Activated naive CD4-positive, alpha-beta T cell treated with anti-CD3 and anti-CD28 coated beads, Interleukin-2, amount 50 U/mL, for 72 hours (primary cell): ENCODE data around the gene TSHZ2. TPM values are rescaled to one million over a fixed set of nuclear protein-coding genes. Genes with fewer than 3 reads are reported as not detected.

Source experiments
- ATAC-seq, 2 donors: fragments of 150-1000 bp; cut with Tn5 transposase; 2 replicates each; pipeline ENCODE4 v1.10.0; 2021; ENCODE audit warnings: mild to moderate bottlenecking in 2 of 2, moderate library complexity in 2 of 2
- DNase-seq, 2 donors: peaks; one replicate each; pipeline ENCODE4 v3.0.0; 2021 to 2022; ENCODE audit warnings: low spot score in 2 of 2
- H3K27ac Mint-ChIP-seq, 2 donors: one replicate each; pipeline ENCODE4 v1.8.0; 2022; ENCODE audit warnings: mild to moderate bottlenecking in 2 of 2, mixed read lengths in 2 of 2
- H3K36me3 Mint-ChIP-seq, 2 donors: one replicate each; pipeline ENCODE4 v1.8.0; 2022; ENCODE audit warnings: mixed read lengths in 2 of 2
- H3K9me3 Mint-ChIP-seq, 2 donors: one replicate each; pipeline ENCODE4 v1.8.0; 2022; ENCODE audit warnings: mixed read lengths in 2 of 2
- total RNA-seq, 2 donors: library from RNA; stranded (reverse); gene quantifications; one replicate each; pipeline ENCODE4 v1.2.3, GENCODE V29; 2022

The TSHZ2 gene
- total RNA-seq, 2 donors from 2014 or later: 31.4 to 91.0 TPM

- no peak for ATAC-seq
- peak overlapping the region in 1 of 2 donors; percentile 86 for H3K27ac Mint-ChIP-seq
- H3K9me3 Mint-ChIP-seq: peaks cover 0 to 6% of the 10 kb centered on the region in 2 donors
- no peak for DNase-seq
- peaks cover 0 to 50% of the 10 kb centered on the region in 2 donors for H3K36me3 Mint-ChIP-seq
These were observed 157.4 kb downstream of the TSHZ2 start for GRCh38 chr20:53129563-53129962.

GRCh38 chr20:53130795-53131194 lies 158.6 kb downstream of the TSHZ2 start:
- no peak for ATAC-seq
- no peak overlapping the region for H3K27ac Mint-ChIP-seq
- H3K36me3 Mint-ChIP-seq: peaks cover 0 to 61% of the 10 kb centered on the region in 2 donors
- H3K9me3 Mint-ChIP-seq: peaks cover 0 to 6% of the 10 kb centered on the region in 2 donors
- no peak for DNase-seq

- no peak for DNase-seq
- Mint-ChIP-seq H3K36me3 (peaks cover 0 to 59% of the 10 kb centered on the region in 2 donors), H3K27ac (no peak overlapping the region), H3K9me3 (no peaks in the 10 kb centered on the region)
- no peak for ATAC-seq
These were observed 161.0 kb downstream of the TSHZ2 start for GRCh38 chr20:53133125-53133524.

- no peak for ATAC-seq
- no peak overlapping the region for H3K27ac Mint-ChIP-seq
- no peak for DNase-seq
- H3K9me3 Mint-ChIP-seq: no peaks in the 10 kb centered on the region
- H3K36me3 Mint-ChIP-seq: peaks cover 0 to 59% of the 10 kb centered on the region in 2 donors
These were observed 161.5 kb downstream of the TSHZ2 start for GRCh38 chr20:53133628-53134027.

DNA sequence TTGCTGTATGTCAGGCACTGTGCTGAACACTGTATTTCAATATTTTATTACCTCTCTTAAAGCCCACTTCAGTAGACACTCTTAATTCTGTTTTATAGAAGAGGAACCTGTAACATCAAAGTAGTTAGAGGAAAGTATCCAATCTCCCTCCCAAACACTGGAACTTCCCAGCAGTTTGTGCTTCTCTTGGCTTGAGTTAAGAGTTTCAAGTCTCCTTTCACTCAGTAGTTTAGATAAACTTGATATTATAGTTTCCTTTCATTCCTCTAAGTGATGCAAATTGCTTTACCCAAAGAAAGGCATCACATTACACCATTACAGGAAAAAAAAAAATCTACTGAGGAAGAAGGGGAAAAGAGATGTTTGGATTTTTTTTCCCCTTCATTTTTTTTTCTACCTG lies 164.3 kb downstream of the TSHZ2 start:
- Mint-ChIP-seq H3K36me3 (peaks cover 3 to 65% of the 10 kb centered on the region in 2 donors), H3K9me3 (peaks cover 0 to 8% of the 10 kb centered on the region in 2 donors), H3K27ac (no peak overlapping the region)
- no peak for DNase-seq
- no peak for ATAC-seq

DNA sequence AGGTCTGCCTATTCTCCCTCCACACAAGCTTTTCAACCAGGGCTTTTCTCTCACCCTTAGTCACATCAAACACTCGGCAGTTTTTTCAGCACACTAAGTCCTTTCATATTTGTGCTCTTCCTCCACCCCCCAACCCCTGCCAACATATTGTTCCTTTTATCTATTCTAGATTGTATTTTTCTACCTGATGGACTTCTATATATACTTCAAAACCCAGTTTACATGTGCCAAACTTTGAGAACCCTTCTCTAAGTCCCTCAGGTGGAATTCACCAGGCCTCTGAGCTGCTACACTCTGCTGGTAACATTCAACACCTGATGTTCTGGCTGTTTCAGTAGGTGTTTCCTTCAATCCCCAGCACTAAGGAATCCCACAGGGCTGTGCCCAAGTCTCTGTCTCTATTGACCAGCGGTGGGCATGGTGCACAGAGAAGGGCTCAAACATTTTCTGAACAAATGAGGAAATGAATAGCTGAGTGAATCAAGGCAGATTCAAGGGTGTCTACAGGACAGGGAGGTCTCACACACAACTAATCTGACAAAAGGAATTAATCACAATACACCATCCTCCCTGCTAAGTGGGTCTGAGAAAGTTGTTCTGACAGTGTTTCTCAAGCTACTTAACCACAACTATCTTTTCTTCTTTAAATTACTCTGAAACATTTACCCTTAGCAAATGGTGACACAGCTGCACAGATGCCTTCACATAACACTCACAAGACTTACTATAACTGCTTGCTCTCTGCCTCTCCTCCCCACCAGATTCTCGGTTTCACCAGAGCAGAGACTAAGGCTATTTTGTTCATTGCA lies 166.5 kb downstream of the TSHZ2 start:
- peaks cover 8 to 71% of the 10 kb centered on the region in 2 donors for H3K36me3 Mint-ChIP-seq
- DNase-seq (peak in 1 of 2 donors; percentile 43), ATAC-seq (peak; percentile 86 to 94)

DNA sequence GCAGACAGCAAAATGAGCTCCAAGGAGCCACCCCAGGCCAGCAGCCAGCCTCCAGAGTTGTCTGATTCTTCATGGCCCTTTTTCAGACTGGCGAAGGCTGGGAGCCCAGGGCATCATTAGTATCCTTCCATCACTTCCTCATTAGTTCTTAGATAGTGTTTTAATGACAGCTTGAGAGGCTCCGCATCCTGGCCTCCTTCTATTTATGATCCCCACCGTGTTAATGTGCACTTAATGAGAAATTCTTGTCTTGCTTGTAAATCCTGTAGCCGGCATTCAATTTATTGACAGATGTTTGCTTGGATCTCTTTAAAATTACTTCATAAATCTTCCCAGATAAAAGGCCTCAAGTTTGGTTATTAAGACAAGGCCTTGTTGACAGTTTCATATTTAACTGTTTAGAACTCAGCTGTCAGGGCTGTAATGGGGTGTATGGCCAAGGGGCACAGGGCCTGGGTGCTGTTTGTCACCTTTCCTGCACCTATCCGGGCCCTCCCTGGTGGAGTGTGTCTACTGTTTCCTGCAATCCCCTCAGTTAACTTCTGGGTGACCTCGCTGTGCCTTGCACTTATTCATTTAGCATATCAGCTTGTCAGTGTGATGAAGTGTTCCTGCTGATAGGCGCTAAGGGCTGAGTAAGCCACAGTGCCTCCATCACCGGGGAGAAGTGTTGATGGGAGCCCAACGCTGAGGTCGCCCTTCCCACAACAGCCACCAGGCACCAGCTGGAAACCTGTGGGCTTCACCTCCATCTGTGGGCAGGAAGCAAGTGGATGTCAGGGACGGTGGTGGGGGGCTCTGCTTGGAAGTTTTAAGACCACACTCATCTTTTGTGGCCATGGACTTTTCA lies 169.3 kb downstream of the TSHZ2 start:
- ATAC-seq (no peak), DNase-seq (no peak)
- peaks cover 0 to 13% of the 10 kb centered on the region in 2 donors for H3K9me3 Mint-ChIP-seq
- H3K36me3 Mint-ChIP-seq: peaks cover 8 to 51% of the 10 kb centered on the region in 2 donors
- peak overlapping the region; percentile 58 to 84 for H3K27ac Mint-ChIP-seq

More for the DNA sequence above, 166.5 kb downstream of the TSHZ2 start:
- Mint-ChIP-seq H3K9me3 (peaks cover 0 to 13% of the 10 kb centered on the region in 2 donors), H3K27ac (peak overlapping the region; percentile 74 to 98)

- no peak for ATAC-seq
- no peak for DNase-seq
- Mint-ChIP-seq H3K27ac (peak overlapping the region; percentile 13 to 84), H3K36me3 (peaks cover 8 to 40% of the 10 kb centered on the region in 2 donors), H3K9me3 (peaks cover 0 to 13% of the 10 kb centered on the region in 2 donors)
These were observed 170.3 kb downstream of the TSHZ2 start for GRCh38 chr20:53142225-53143127.

DNA sequence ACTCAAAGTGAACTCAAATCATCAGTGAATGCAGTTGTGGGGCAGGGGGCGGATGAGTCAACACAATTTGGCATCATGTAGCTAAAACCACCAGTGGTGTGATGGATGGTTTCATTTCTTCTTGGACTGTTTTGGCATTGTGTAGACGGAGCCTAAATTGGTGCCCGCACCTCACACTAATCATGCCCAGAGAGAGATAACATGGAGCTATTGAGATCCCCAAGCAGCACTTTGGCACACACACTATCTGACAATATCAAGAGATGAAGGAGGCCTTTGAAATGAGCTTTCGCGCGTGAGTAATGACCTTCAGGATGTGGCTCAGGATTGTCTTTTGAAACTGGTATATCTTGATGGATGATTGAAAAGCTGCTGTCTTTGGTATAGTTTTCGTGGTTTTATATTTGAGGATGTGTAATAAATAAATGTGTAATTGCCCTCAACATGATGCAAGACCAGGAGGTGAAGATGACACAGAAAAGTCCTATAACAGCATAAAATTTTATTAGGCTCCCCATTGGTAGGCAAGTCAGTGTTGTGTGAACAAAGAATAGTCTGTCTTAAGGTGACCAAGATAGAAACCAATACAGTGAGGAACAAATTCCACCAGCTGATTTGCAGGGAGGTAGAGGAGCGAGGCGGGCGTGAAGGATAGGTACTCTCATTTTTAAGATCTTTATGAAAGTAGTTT lies 174.2 kb downstream of the TSHZ2 start:
- Mint-ChIP-seq H3K36me3 (peaks cover 6 to 20% of the 10 kb centered on the region in 2 donors), H3K27ac (peak overlapping the region; percentile 86 to 94), H3K9me3 (peaks cover 0 to 7% of the 10 kb centered on the region in 2 donors)
- ATAC-seq (peak; percentile 85 to 88), DNase-seq (peak; percentile 49 to 66)

DNA sequence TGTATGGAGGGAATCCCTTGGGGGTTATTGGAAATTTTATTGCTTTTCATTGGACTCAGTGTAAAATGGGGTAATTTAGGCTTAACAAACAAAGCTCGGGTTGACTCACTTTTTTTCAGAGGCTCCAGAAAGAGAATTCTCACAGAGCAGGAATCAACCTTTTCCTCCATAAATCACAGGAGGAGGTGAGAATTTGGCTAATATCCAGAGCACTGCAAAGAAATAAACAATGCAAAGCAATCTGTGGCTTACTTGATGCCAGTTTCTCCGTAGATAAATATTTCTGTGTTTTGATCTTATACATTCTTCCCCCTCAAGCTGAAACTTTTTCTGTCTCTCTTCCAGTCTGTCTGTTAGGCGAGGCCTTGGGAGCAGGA lies 176.6 kb downstream of the TSHZ2 start:
- DNase-seq (no peak), ATAC-seq (no peak)
- H3K36me3 Mint-ChIP-seq: peaks cover 0 to 10% of the 10 kb centered on the region in 2 donors
- peak overlapping the region; percentile 19 to 44 for H3K27ac Mint-ChIP-seq
- H3K9me3 Mint-ChIP-seq: no peaks in the 10 kb centered on the region

DNA sequence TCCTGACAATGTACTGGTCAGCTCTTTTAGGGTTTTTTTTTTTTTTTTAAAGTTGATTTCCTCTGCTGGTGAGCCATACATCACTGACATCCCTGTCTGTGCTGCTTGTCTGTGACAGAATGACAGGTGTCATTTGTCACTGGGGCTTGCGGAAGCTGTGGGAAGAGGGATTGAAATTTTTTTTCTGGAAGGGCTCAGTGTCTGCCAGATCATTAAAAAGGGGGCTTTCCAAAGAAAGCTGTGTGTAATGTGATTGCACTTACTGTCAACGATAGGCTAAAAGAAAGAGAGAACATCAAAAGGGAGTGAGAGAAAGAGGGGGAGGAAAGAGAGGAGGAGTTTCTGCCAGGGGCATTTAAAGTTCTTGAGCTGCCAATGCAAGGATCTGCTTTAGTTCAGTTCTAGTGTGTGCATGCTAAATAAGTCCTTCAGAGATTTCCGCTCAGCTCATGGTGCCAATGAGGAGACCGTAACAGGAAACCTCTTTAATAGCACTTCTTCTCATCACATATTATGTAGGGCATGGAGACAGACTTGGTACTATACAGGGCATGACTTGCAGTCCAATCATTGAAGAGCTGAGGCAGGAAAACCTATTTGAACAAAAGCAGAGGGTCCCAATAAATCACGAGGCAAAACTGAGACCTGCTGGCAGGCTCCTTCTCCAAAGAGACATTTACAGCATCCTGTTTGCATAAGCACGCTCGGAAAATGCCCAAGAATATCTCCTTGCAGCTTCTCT lies 177.2 kb downstream of the TSHZ2 start:
- Mint-ChIP-seq H3K9me3 (no peaks in the 10 kb centered on the region), H3K27ac (peak overlapping the region; percentile 19 to 44), H3K36me3 (peaks cover 0 to 10% of the 10 kb centered on the region in 2 donors)
- no peak for DNase-seq
- no peak for ATAC-seq

DNA sequence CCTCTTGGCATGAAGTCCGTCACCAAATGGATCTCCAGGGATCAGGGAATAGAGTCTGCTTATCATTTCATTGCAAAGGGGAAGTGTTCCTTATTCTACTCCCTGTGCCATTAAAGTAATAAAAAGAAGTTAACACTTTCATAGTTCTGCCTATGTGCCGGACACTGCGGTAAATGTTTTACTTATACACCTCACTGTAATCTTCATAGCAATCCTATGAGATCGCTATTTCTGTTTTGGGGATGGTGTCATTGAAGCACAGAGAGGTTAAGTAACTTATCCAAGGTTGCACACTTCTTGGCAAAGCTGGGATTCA lies 177.7 kb downstream of the TSHZ2 start:
- ATAC-seq: no peak
- H3K36me3 Mint-ChIP-seq: peaks cover 0 to 16% of the 10 kb centered on the region in 2 donors
- H3K9me3 Mint-ChIP-seq: no peaks in the 10 kb centered on the region
- peak overlapping the region in 1 of 2 donors; percentile 19 for H3K27ac Mint-ChIP-seq
- DNase-seq: no peak

DNA sequence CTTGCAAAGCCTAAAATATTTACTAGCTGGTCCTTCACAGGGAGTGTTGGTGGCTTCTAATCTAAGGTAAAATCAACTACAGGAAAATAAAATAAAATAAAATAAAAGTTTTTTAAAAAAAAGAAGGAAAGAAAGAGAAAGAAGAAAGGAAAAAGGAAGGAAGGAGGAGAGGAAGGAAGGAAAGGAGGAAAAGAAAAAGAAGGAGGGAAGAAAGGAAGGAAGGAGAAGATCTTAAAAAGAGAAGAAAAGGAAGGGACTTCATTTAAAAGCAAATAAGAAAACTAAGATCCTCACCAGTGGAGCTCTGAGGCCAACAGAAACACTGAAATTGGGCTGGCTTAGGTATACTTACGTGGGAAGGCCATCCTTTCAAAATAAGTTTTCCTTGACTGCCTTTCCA lies 178.4 kb downstream of the TSHZ2 start:
- Mint-ChIP-seq H3K36me3 (peaks cover 0 to 23% of the 10 kb centered on the region in 2 donors), H3K9me3 (no peaks in the 10 kb centered on the region), H3K27ac (no peak overlapping the region)
- no peak for ATAC-seq
- no peak for DNase-seq

DNA sequence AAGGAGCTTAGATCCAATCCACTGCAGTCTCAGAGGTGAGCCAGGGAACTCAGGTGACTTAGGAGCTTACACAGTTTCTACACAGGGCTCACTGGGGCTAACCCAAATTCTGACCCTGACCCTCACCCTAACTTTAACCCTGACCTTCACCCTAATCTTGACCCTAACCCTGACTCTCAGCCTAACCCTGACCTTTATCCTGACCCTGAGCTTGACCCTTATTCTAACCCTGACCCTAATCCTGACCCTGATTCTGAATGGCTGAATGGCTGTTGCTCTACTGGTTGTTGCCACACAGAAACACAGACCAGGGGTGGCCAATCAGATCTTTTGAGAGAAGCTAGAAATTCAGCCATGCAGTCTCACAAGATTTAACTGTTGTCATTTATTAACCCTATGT lies 180.1 kb downstream of the TSHZ2 start:
- ATAC-seq (no peak), DNase-seq (no peak)
- Mint-ChIP-seq H3K36me3 (peaks cover 0 to 39% of the 10 kb centered on the region in 2 donors), H3K9me3 (no peaks in the 10 kb centered on the region), H3K27ac (no peak overlapping the region)

DNA sequence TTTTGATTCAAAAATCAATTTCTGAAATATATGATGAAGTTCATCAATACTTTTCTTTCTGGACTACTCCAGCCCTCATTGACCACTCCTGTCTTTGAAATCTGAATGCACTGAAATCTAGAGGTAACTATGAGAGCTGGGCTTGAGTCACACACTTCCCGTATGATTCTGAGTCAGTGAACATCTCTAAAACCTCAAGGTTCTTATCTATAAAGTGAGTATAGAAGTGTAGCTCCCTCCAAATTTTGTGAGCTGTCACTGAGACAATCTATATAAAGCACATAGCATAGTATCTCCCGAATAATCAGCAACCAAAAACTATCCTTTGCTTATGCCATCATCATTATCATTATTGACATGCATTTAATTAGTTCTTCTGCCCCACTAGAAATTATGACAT lies 182.4 kb downstream of the TSHZ2 start:
- peaks cover 6 to 63% of the 10 kb centered on the region in 2 donors for H3K36me3 Mint-ChIP-seq
- ATAC-seq (peak; percentile 94 to 98), DNase-seq (no peak)
- peaks cover 0 to 12% of the 10 kb centered on the region in 2 donors for H3K9me3 Mint-ChIP-seq
- peak overlapping the region; percentile 42 to 78 for H3K27ac Mint-ChIP-seq
